Forelimb muscle (tissue), 1 donor: ENCODE measurements around the gene STAP2. TPM values are rescaled to one million over a fixed set of nuclear protein-coding genes. Genes with fewer than 3 reads are reported as not detected.

Experiments used
- DNase-seq: peaks from one replicate; pipeline ENCODE4 v3.0.0-alpha.2; 2013; ENCODE audit warnings: low read depth
- polyA plus RNA-seq: library from polyadenylated mRNA; unstranded; fragments of 120-200 nt; gene quantifications from one replicate; pipeline ENCODE4 v1.2.1, GENCODE V29; 2013; ENCODE audit not compliant: insufficient read length

Gene STAP2
- polyA plus RNA-seq, 1 donor: 4.9 TPM

DNA sequence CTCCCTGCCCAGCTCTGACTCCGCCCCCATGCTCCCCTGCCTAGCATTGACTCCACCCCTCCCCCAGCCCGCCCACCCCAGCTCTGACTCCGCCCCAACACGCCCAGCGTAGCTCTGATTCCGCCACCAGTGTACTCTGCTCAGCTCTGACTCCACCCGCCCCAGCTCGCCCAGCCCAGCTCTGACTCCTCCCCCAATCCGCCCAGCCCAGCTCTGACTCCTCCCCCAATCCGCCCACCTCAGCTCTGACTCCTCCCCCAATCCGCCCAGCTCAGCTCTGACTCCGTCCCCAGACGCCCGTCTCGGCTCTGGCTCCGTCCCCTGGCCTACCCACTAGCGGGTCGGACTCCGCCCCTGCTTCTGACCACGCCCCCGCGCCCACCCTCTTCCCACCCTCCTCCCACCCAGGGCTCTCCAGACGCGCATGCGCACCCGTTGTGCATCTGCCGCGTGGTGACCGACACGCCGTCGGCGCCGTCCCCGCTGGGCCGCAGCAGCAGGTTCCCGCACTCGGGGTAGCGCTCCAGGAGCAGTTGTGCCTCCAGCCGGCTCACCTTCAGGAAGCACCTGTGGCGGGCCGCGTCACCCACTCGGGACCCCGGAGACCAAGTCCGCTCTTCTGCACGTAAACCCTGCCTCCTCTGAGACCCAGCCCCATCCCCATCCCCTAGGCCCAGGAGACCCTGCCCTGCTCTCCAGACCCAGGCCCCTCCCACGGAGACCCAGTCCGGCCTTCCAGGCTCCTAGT is 10.2 kb downstream of the STAP2 start:
- peak; percentile 59 for DNase-seq

DNA sequence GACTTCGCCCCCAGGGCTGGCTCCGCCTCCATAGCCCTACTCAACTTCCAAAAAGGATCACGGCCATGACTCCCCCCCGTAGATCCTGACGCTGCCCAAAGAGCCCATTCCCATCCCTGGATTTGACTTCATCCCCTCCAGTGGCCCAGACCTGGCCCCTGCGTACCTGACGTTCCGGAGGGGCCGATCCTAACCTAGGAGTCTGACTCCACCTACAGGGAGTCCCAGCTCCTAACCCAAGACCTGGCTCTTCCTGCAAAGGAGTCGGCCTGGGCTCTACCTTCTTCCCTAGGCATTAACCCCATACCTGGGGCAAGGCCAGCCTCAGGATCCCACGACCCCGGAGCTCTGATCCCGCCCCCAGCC is 10.8 kb downstream of the STAP2 start:
- no peak for DNase-seq

DNA sequence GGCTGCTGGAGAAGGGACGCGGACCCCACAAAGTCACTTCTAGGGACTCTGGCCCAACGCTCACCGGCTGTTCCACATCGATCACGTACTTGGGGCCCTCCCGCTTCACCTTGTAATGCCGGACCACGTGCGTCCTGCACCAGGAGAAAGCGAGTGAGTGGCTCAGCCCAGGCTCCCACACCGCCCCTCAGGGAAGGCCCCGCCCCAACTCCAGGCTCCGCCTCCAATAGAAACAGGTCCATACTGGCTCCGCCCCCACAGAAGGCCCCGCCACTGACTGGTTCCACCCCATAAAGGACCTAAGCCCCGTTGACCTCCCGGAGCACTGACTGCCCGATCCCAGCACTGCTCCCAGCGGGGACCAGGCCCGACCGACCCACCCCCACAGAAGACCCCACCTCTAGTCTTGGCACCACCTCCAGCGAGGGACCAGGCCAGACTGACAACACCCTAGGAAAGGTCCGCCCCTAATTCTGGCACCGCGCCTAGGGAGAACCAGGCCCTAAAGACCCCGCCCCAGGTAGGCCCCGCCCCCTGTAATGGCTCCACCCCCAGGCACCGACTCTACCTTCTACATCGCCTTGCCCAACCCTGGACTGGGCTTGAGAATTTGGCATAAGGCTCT is 11.3 kb downstream of the STAP2 start:
- DNase-seq: no peak

DNA sequence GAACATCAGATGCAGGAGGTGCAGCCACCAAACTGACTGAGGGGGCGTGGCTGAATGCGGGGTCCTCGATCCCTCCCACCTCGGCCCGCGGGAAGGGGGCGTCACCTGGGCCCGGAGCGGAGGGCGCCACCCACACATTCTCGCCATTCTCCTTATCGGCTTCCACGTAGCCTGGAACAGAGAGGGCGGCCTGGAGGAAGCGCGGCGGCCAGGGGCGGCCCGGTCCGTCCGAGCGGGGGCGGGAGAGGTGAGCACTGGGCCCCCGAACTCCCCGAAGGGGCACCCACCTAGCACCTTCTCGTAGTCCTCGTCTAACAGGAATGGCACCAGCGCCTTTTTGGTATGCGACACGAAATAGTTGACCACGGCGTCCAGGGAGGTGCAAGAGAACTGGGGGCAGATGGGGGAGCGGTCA is 11.8 kb downstream of the STAP2 start:
- no peak for DNase-seq

DNA sequence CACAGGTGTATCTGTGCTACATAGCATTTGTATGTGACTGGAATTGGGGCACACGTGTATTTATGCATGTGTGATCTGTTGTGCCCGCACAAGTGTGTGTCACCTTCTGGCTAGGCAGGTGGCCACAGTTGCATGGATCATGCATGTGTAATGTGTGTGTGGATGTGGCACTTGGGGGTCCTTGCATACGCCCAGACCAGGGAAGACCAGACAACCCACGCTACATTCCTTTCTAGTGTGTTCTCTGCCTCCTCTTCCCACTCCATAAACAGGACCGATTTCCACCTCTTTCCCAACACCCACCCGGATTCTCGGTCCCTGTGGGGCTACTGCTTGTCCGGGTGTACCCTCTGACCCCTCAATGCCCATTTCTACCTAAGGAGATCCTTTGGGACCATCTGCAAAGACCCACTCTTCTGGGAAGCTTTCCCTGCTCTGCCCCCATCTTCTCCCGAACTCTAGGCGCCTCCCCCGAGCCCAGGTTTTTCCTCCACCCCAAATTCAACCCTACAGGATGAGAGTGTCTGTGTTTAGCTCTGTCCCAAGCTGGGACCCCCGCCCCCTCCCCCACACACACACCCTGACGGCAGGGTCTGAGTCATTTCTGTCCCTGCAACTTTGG is 12.3 kb downstream of the STAP2 start:
- no peak for DNase-seq

DNA sequence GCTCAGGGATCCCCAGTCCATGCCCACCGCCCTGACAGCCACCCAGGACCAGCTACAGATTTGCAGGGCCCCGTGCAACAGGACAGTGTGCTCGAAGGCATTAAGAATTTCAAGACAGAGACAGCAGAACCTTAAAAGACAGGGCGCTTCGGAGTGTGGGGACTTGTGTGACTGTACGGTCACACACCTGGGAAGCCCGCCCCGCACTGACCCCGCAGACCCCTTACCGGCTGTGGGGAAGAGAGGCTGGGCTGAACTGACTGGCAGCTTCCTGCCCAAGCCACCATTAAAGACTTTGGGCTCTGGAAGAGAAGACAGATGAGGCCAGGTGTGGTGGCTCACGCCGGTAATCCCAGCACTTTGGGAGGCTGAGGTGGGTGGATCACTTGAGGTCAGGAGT is 14.4 kb downstream of the STAP2 start:
- no peak for DNase-seq

DNA sequence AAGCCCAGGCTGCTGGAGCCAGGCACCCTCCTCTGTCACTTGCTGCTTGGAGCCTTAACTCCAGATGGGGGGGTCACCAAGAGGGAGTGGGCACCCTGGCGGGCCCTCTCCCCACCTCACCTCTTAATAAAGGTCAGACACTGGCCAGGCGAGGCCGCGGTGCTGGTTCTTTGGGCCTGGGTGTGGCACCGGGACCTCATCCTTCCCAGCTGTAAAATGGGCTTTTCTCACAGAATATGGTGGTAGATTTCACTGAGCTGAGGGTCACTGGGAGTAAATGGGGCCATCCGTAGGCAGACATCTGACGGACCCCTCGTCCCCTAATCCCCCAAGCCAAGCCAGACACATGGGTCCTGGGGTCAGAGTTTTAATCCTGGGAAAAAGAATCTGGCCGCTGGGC is 14.9 kb downstream of the STAP2 start:
- no peak for DNase-seq

DNA sequence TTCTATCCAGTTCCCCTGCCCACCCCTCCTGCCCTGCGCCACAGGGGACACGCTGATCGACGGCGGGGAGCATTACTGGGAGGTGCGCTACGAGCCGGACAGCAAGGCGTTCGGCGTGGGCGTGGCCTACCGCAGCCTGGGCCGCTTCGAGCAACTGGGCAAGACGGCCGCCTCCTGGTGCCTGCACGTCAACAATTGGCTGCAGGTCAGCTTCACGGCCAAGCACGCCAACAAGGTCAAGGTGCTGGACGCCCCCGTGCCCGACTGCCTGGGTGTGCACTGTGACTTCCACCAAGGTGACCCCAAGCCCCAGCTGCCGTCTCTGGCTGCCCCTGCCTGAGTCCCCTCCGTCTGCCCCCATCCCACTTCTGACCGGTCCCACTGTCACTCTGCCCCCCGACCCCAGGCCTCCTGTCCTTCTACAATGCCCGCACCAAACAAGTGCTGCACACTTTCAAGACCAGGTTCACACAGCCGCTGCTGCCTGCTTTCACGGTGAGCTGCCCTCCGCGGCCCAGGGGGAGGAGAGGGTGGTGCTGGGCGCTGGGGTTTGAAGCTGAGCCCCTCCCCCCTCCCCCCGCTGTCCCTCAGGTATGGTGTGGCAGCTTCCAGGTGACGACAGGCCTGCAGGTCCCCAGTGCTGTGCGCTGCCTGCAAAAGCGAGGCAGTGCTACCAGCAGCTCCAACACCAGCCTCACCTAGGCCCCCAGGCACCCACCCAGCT is 15.5 kb downstream of the STAP2 start:
- no peak for DNase-seq

DNA sequence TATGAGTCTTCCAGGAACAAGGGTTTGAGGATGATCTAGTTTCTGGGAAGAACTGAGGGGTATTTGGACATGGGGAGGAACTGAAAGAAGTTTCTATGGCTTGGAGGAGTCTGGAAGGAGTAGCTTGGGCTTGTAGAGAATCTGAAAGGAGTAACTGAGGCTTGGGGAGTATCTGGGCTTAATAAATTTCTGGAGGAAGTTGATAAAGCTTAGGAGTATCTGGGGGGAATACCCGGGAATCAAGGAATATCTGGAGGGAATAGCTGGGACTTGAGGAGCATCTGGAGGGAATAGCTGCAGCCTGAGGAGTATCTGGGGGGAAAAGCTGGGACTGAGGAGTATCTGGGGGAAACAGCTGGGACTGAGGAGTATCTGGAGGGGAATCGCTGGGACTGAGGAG is 18.2 kb downstream of the STAP2 start:
- no peak for DNase-seq

DNA sequence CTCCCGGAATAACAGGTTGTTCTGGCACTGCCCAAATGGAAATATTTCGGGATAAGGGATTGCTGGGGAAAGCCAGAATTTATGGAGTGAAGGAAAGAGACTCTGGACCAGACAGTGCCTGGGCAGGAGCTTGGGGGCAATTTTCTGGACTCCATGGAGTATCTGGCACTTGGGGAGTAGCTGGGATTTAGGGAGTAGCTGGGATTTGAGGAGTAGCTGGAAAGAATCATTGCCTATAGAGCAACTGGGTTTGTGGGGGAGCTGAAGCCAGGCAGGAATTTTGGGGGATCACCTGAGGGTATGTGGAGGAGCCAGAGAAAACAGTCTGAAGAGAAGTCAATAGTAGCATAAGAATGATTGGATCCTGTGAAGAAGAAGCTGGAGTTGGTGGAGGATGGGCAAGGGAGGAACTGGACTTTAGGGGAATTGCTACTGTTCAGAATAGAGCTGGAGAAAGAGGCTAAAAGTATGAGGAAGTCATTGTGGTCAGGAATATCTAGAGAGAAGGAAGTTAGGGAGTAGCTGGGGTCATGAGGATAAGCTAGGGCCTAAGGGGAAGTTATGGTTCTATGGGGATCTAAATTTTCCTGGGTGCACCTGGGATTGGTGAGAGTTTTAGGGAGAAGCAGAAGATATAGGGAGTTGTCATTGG is 19.4 kb downstream of the STAP2 start:
- DNase-seq: no peak

DNA sequence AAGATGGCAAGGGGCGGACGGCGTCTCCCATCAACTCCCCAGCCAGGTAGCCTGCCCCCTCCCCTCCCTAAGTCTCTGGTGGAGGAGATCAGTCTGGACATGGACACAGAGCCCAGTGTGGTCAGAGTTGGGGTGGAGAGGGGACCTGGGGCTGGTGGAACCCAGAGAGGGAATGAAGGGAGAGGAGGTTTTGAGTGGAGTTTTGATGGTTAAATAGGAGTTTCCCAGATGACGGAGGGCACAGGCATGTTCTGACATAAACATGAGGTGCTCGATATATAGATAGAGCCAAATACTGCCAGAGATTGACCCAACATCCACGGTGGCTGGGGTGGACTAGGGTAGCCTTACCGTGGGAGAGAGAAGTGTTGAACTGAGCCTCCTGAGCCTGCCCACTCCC is 20.2 kb downstream of the STAP2 start:
- DNase-seq: no peak

DNA sequence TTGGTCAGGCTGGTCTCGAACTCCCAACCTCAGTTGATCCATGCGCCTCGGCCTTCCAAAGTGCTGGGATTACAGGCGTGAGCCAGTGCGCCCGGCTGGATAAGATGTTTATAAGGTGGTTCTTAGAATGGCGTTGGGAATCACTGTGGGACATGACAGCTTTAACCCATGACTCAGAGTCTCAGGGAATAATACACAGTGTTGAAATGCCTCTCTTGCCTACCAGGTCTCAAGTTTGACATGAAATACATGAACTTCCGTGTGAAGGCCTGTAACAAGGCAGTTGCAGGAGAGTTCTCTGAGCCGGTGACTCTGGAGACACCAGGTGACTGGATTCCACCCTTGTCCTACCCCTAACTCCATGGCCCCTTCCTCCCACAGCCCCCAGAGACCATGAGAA is 21.7 kb downstream of the STAP2 start:
- DNase-seq: no peak

DNA sequence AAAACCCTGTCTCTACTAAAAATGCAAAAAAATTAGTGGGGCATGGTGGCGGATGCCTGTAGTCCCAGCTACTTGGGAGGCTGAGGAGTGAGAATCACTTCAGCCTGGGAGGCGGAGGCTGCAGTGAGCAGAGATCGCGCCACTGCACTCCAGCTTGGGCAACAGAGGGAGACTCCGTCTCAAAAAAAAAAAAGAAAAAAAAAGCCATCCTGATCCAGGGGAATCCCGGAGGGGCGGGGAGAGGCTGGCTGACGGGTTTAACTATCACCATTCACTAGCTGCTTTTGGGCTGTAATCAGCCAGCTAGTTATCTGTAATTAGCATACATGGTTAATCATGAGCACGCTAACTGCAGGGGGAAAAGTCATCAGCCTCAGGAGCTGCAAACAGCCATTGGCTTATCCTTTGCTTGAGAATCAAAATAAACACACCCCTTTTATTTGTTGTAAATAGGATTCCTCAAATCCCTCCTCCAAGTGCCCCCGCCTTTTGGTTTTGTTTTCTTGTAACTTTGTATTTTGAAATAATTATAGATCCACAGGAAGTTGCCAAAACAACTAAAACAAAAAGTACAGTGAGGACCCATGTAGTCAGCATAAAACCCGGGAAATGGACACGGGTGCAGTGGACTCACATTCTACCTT is 24.7 kb downstream of the STAP2 start:
- DNase-seq: no peak

DNA sequence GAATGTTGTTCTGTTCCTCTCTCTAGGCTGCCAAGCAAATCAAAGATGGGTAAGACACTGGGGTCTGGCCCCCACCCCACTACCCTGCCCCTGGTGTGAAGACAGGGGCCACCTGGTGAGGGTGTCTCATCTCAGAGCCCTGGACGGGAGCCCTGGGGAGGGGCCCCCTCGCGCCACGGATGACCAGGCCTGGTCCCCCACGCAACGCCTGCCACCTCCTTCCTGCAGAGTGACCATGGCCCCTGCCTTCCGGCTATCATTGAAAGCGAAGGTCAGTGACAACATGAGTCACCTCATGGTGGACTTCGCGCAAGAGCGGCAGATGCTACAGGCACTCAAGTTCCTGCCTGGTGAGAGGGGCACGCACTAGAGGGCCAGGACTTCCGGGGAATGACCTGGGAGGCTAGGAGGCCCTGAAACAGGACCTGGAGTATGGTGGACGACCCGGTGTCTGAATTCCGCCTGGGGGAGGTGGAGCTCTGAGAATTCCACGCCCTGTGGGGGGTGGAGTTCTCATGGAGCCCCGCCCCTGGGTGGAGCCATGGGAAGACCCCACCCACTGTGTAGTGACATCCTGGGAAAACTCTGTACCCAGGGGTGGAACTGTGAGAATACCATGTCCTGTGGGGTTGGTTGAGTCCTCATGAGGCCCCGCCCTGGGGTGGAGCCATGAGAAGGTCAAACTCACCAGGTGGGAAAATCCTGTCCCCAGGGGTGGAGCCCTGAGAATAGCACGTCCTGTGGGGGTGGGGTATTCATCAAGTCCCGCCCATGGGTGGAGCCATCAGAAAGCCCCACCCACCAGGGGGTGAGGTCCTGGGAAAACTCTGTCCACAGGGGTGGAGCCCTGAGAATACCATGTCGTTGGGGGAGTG is 28.1 kb downstream of the STAP2 start:
- no peak for DNase-seq

DNA sequence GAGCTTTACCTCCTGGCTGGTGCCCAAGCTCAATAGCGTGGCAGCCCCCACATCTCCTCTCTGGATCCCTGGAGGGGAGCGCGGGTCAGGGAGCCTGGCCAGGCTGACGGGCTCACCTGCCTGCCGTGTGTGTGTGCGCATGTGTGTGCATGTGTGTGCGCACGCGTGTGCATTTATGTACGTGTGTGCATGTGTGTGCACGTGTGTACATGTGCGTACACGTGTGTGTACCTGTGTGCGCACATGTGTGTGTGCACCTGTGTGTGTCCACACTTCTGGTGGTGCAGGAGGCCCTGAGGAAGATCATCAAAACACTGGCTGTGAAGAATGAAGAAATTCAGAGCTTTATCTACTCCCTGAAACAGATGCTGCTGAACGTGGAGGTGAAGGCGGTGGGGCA is 33.0 kb downstream of the STAP2 start:
- no peak for DNase-seq

DNA sequence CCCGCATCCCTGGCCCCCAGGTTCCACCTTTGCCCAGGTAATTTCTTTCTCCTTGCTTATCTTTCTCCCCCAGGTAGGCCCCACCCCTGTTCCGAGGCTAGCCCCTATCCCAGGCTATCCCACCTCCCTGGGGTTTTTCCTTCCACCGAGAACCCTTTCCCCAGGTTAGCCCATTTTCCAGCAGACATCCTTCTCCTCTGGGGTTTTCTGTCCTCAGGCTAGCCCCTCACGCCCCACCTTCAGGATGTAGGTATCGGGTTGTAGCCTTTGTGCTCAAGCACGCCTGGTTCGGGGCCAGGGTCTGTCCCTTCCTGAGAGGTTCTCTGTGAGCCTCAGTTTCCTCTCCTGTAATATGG is 33.4 kb downstream of the STAP2 start:
- no peak for DNase-seq

DNA sequence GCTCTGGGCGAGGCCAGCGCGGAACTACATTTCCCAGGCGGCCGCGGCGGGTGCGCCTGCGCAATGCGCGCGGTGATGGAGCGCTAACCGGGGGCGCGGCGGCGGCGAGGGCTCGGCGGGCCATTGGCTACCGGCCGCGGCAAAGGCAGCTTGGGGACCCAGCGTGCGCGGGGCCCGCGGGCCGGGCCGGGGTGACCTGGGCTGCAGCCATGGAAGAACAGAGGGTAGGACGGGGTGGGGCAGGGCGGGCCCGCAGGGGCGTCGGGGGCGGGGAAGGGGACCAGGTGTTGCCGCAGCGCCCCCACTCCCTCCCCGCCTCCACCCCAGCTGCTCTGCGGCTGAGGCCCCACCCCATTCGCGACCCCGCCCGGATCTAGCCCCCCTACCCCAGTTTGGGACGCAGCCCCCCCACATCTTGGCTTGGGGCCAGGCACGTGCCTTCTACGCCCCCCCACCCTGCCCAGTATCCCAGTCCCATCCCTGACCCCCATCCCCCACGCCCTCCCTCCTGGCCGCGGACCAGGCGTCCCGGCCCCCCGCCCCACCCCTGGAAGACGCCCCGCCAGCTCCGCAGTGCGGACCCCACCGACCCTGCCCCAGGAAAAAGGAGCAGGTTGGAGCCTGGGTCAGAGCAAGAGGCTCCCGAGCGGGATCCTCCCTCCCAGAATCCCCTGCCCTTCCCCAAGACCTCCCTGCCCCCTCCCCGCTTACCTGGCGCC is 33.9 kb downstream of the STAP2 start, which contains the start of gene FSD1:
FSD1 (plus strand) TSS at position 61 of the 719 bp plus-strand sequence; CDS start at position 210, 149 bp downstream.
- DNase-seq: no peak

DNA sequence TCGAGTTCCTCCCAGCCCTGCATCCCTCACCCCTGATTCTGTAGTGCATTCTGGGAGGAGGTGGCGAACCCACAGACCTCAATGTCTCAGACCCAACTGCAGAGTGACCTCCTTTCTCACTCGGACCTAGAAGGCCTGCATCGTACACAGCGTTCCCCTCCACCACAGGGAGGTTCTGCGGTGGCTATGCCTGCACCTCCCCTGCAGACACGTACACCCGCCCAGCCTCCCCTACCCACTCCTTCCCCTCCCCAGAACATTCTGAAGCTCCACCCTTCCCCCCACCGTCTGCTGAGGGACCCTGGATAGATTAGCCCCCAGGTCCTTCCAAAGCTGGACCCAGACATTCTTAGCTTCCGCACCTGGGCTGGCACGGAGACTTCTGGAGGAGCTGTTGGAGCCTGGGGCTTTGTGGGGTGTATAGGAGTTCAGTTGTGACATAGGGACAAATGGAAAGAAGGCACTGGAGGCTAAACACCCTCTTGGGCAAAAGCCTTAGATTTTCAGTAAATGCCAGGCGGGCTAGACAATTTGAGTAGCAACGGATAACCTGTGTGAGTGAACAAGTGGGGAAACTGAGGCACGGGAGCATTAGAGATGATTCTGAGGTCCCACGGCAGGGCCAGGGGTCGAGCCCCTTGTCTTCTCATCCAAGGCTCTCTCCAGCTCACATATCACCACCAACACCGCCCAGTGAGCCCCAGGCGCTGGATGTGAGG is 34.6 kb downstream of the STAP2 start:
- no peak for DNase-seq

DNA sequence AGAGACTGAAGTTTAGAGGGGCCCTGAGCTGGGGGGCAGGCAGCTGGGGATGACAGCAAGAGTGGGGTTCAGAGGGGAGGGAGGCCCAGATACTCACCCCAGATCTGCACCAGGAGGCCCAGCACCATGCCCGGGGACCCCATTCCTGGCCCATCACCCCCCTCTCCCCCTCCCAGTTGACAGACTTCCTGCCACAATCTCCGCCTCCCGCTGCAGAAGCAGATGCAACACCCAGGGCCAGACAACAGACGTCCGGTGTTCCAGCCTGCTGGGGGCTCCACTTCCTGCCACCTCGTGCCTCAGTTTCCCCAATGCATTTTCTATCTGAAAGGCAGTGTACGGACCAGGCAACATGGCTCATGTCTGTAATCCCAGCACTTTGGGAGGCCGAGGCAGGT is 36.4 kb downstream of the STAP2 start, which contains the start of gene TMIGD2:
TMIGD2 (minus strand) TSS at position 147 of the 398 bp plus-strand sequence; CDS start at position 143, 4 bp downstream.
- DNase-seq: no peak
